WTC11 (cell line): ENCODE results near the gene SERP2. TPM values are rescaled to one million over a fixed set of nuclear protein-coding genes. Genes with fewer than 3 reads are reported as not detected.

Experiments used
- ATAC-seq: fragments of 200-7000 bp; cut with Tn5 transposase; 2 replicates; pipeline ENCODE4 v1.10.0; 2021; ENCODE audit warnings: mild to moderate bottlenecking, moderate library complexity
- CTCF ChIA-PET: fragments of 300-600 bp; sonication (Branson Sonifier 250); formaldehyde crosslinking; loops from one replicate; lab custom pipeline; 2021; ENCODE audit warnings: antibody characterized with exemption; lab: Charles Lee
- POLR2A ChIA-PET: fragments of 350-600 bp; sonication (Branson Sonifier 250); formaldehyde crosslinking; loops from one replicate; lab custom pipeline; 2021; ENCODE audit warnings: antibody characterized with exemption; lab: Charles Lee
- DNase-seq: peaks from one replicate; pipeline ENCODE4 v3.0.0; 2021; ENCODE audit warnings: low spot score
- H3K27ac Mint-ChIP-seq: 2 replicates; pipeline ENCODE4 v1.8.0; 2021; ENCODE audit warnings: mixed read lengths
- H3K27me3 Mint-ChIP-seq: 2 replicates; pipeline ENCODE4 v1.8.0; 2021; ENCODE audit warnings: low read depth, mild to moderate bottlenecking, moderate library complexity, mixed read lengths
- H3K36me3 Mint-ChIP-seq: 2 replicates; pipeline ENCODE4 v1.8.0; 2021; ENCODE audit warnings: mixed read lengths
- H3K4me1 Mint-ChIP-seq: 2 replicates; pipeline ENCODE4 v1.8.0; 2022; ENCODE audit warnings: mixed read lengths
- H3K4me3 Mint-ChIP-seq: 2 replicates; pipeline ENCODE4 v1.8.0; 2021; ENCODE audit warnings: mild to moderate bottlenecking, moderate library complexity, mixed read lengths
- H3K9me3 Mint-ChIP-seq: 2 replicates; pipeline ENCODE4 v1.8.0; 2021; ENCODE audit warnings: mixed read lengths
- ATF1 ChIP-seq: sonication (generic); formaldehyde crosslinking; IDR thresholded peaks from 2 replicates; pipeline ENCODE4 v1.8.1; 2023; ENCODE audit warnings: mild to moderate bottlenecking, moderate library complexity, missing genetic modification reagents
- CREB1 ChIP-seq: sonication (generic); formaldehyde crosslinking; IDR thresholded peaks from 2 replicates; pipeline ENCODE4 v1.8.0; 2023; ENCODE audit warnings: mild to moderate bottlenecking, missing genetic modification reagents
- CTCF ChIP-seq: fragments of 200-600 bp; IDR thresholded peaks from 2 replicates; pipeline ENCODE4 v1.8.0; 2022; ENCODE audit warnings: antibody characterized with exemption
- IRF2 ChIP-seq: sonication (generic); formaldehyde crosslinking; IDR thresholded peaks from 2 replicates; pipeline ENCODE4 v1.8.0; 2022; ENCODE audit warnings: low read depth, missing genetic modification reagents, borderline replicate concordance
- JAZF1 ChIP-seq: fragments of 250-450 bp; sonication (Bioruptor Pico); IDR thresholded peaks from 2 replicates; pipeline ENCODE4 v1.9.0; 2021; ENCODE audit warnings: moderate library complexity, mild to moderate bottlenecking, inconsistent platforms
- MYBL2 ChIP-seq: sonication (generic); formaldehyde crosslinking; IDR thresholded peaks from 2 replicates; pipeline ENCODE4 v1.8.1; 2023; ENCODE audit warnings: mild to moderate bottlenecking, moderate library complexity, missing genetic modification reagents
- PRDM15 ChIP-seq: sonication (generic); formaldehyde crosslinking; IDR thresholded peaks from 2 replicates; pipeline ENCODE4 v1.8.0; 2022; ENCODE audit warnings: missing genetic modification reagents
- TCF7 ChIP-seq: sonication (generic); formaldehyde crosslinking; IDR thresholded peaks from 2 replicates; pipeline ENCODE4 v1.8.0; 2022; ENCODE audit warnings: mild to moderate bottlenecking, low read depth, missing genetic modification reagents, moderate library complexity
- ZNF219 ChIP-seq: sonication (generic); formaldehyde crosslinking; IDR thresholded peaks from 2 replicates; pipeline ENCODE4 v1.8.0; 2023; ENCODE audit warnings: missing genetic modification reagents, mild to moderate bottlenecking, borderline replicate concordance
- ZNF232 ChIP-seq: sonication (generic); formaldehyde crosslinking; IDR thresholded peaks from 2 replicates; pipeline ENCODE4 v1.8.0; 2022; ENCODE audit warnings: mild to moderate bottlenecking, missing genetic modification reagents
- ZNF281 ChIP-seq: sonication (generic); formaldehyde crosslinking; IDR thresholded peaks from 2 replicates; pipeline ENCODE4 v1.8.0; 2023; ENCODE audit warnings: mild to moderate bottlenecking, missing genetic modification reagents
- ZNF532 ChIP-seq: fragments of 250-450 bp; sonication (Bioruptor Pico); IDR thresholded peaks from 2 replicates; pipeline ENCODE4 v1.9.0; 2021; ENCODE audit warnings: mild to moderate bottlenecking, borderline replicate concordance
- total RNA-seq: library from RNA; stranded (reverse); gene quantifications from 3 replicates; pipeline ENCODE4 v1.2.3, GENCODE V29; 2021
- TF ChIP-seq, protein P1 (sequence below): fragments of 250-450 bp; sonication (Bioruptor Pico); IDR thresholded peaks from 2 replicates; pipeline ENCODE4 v1.9.0; 2021; ENCODE audit warnings: moderate library complexity, mild to moderate bottlenecking, inconsistent platforms, borderline replicate concordance
- TF ChIP-seq, protein P2 (sequence below): sonication (generic); formaldehyde crosslinking; IDR thresholded peaks from 2 replicates; pipeline ENCODE4 v1.8.1; 2022; ENCODE audit warnings: mild to moderate bottlenecking, moderate library complexity, missing genetic modification reagents

The SERP2 gene
- total RNA-seq, 1 experiment from 2014 or later = 1.2 TPM

DNA sequence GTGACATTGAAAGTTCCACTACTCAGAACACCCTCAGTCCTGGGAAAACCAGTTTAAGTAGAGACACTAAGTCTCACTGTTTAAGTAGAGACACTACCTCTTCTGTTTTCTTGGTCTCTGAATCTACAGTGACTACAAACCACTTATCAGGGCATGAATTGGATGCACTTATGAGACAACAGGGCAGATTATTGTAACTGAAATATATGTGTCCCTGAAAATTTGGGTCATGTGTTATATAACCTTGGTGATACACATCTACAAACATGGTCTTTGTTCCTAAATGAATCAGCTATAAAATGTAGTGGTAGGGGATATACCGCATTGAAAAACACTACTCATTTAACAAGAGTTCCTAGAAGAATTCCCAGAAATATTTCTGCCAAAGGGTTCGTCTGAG, 55.7 kb downstream of the SERP2 start (continued):
- TF ChIP-seq CTCF (no peak), ZNF219 (CRISPR knock-in tag) (no peak)
- TF ChIP-seq, protein P1, sequence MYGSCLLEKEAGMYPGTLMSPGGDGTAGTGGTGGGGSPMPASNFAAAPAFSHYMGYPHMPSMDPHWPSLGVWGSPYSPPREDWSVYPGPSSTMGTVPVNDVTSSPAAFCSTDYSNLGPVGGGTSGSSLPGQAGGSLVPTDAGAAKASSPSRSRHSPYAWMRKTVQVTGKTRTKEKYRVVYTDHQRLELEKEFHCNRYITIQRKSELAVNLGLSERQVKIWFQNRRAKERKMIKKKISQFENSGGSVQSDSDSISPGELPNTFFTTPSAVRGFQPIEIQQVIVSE (CRISPR knock-in tag) = no peak

DNA sequence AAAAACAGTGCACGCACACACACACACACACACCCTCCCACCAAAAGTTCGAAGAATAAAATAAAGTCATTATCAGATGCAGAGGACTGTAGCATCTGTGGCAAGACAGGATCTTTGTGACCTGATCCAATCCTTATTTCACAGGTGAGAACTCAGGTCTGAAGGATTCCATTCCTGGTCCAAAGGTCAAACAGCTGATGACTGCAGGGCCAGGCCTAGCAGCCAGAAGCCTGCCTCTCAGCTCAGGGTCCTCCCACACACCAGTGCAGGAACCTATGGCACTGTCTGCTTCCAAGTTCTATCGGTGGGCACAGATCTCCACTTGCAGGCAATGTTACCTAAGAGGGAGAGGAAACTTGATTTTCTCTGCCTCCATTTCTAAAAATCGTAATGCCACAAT, 57.5 kb downstream of the SERP2 start:
- Mint-ChIP-seq H3K4me1 (peaks cover 12% of the 10 kb centered on the region), H3K27me3 (no peaks in the 10 kb centered on the region), H3K9me3 (peaks cover 10% of the 10 kb centered on the region), H3K27ac (peak overlapping the region; percentile 57; the same call in 1 of the 2 replicates), H3K4me3 (no peak overlapping the region), H3K36me3 (peaks cover 26% of the 10 kb centered on the region)
- POLR2A ChIA-PET = no interaction called here
- ATAC-seq (no peak), DNase-seq (no peak)
- CTCF ChIA-PET = interaction anchor here (1.1 kb wide), 1 partner anchor 10 kb away, joined by 7 read pairs; no protein-coding TSS in a partner anchor
- TF ChIP-seq MYBL2 (CRISPR knock-in tag) (no peak), ZNF232 (no peak), ATF1 (CRISPR knock-in tag) (no peak), PRDM15 (CRISPR knock-in tag) (no peak), ZNF281 (CRISPR knock-in tag) (no peak), TCF7 (CRISPR knock-in tag) (no peak), ZNF532 (no peak), CTCF (no peak), IRF2 (CRISPR knock-in tag) (no peak), JAZF1 (CRISPR knock-in tag) (no peak), CREB1 (CRISPR knock-in tag) (no peak)
- TF ChIP-seq, protein P2, sequence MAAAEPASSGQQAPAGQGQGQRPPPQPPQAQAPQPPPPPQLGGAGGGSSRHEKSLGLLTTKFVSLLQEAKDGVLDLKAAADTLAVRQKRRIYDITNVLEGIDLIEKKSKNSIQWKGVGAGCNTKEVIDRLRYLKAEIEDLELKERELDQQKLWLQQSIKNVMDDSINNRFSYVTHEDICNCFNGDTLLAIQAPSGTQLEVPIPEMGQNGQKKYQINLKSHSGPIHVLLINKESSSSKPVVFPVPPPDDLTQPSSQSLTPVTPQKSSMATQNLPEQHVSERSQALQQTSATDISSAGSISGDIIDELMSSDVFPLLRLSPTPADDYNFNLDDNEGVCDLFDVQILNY (CRISPR knock-in tag) = no peak
